Measurements from ENCODE around the gene TMEM123.

DNA sequence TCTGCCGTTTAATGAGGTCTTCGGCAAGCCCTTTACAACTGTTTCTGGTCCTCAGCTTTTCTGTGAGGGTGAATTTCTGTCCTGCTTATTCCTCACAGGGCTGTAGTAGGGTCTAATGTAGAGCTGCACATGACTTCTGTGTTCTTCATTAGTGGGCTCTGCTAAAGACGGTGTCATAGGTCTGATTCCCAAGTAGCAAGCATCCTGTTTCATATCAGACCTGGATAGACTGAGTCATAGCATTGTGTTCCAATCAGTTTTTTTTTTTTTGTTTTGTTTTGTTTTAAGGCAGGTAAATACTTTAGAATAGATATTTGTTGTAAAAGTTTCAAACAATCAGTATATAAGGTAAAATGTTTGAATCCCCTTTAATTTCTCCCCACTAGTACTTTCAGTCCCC, 70.2 kb downstream of the TMEM123 start:
- TF ChIP-seq EZH2 (IDR thresholded peaks at IDR 0.05; ENCODE audit: borderline replicate concordance, low read depth, low read length, severe bottlenecking), result no peak
- TF ChIP-seq, protein P1, sequence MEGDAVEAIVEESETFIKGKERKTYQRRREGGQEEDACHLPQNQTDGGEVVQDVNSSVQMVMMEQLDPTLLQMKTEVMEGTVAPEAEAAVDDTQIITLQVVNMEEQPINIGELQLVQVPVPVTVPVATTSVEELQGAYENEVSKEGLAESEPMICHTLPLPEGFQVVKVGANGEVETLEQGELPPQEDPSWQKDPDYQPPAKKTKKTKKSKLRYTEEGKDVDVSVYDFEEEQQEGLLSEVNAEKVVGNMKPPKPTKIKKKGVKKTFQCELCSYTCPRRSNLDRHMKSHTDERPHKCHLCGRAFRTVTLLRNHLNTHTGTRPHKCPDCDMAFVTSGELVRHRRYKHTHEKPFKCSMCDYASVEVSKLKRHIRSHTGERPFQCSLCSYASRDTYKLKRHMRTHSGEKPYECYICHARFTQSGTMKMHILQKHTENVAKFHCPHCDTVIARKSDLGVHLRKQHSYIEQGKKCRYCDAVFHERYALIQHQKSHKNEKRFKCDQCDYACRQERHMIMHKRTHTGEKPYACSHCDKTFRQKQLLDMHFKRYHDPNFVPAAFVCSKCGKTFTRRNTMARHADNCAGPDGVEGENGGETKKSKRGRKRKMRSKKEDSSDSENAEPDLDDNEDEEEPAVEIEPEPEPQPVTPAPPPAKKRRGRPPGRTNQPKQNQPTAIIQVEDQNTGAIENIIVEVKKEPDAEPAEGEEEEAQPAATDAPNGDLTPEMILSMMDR (IDR thresholded peaks at IDR 0.05; ENCODE audit: borderline replicate concordance, extremely low read depth, low read length, poor library complexity, severe bottlenecking), result no peak

All from DND-41 (cell line).